Measurements from ENCODE around the gene PLCB1. TPM values are rescaled to one million over a fixed set of nuclear protein-coding genes. Genes with fewer than 3 reads are reported as not detected.

Gene PLCB1
- total RNA-seq, 1 experiment from 2014 or later, result 6.0 TPM

DNA sequence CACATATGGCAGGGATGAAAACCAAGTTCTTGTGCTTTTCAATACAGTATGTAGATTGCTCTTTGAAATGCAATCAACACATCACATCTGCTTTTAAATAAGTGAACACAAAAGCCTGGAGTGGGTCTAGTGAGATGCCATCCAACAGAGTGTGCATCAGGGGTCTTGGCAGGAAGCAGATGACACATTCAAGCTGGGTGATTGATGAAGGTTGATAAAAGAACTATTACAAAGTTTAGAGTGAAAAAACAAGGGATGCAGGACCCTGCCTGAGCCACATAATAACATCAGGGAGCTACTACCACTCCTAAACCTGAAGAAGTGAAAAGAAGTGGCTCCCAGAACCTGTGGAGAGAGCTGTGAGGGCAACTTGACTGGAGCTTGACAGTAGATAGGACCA lies 16.6 kb upstream of the PLCB1 start:
- H3K36me3 Mint-ChIP-seq (ENCODE audit: insufficient read depth, unreplicated experiment), result no peaks in the 10 kb centered on the region
- H3K9me3 Mint-ChIP-seq (ENCODE audit: low read depth, unreplicated experiment), result no peaks in the 10 kb centered on the region
- no peak for DNase-seq
- no peaks in the 10 kb centered on the region for H3K4me1 Mint-ChIP-seq (ENCODE audit: low read depth, unreplicated experiment)
- no peak overlapping the region for H3K4me3 Mint-ChIP-seq (ENCODE audit: low read depth, unreplicated experiment)
- intact Hi-C loops (cut with micrococcal nuclease; ENCODE audit: unreplicated experiment), result no loop called here
- no peaks in the 10 kb centered on the region for H3K27me3 Mint-ChIP-seq (ENCODE audit: unreplicated experiment)
- BruUV-seq (replicated peaks), result no TSS peak
- TF ChIP-seq, protein P1, sequence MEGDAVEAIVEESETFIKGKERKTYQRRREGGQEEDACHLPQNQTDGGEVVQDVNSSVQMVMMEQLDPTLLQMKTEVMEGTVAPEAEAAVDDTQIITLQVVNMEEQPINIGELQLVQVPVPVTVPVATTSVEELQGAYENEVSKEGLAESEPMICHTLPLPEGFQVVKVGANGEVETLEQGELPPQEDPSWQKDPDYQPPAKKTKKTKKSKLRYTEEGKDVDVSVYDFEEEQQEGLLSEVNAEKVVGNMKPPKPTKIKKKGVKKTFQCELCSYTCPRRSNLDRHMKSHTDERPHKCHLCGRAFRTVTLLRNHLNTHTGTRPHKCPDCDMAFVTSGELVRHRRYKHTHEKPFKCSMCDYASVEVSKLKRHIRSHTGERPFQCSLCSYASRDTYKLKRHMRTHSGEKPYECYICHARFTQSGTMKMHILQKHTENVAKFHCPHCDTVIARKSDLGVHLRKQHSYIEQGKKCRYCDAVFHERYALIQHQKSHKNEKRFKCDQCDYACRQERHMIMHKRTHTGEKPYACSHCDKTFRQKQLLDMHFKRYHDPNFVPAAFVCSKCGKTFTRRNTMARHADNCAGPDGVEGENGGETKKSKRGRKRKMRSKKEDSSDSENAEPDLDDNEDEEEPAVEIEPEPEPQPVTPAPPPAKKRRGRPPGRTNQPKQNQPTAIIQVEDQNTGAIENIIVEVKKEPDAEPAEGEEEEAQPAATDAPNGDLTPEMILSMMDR (IDR thresholded peaks at IDR 0.05; ENCODE audit: unreplicated experiment), result no peak
- H3K27ac Mint-ChIP-seq (ENCODE audit: unreplicated experiment), result no peak overlapping the region
- CTCF ChIA-PET, result no interaction called here

DNA sequence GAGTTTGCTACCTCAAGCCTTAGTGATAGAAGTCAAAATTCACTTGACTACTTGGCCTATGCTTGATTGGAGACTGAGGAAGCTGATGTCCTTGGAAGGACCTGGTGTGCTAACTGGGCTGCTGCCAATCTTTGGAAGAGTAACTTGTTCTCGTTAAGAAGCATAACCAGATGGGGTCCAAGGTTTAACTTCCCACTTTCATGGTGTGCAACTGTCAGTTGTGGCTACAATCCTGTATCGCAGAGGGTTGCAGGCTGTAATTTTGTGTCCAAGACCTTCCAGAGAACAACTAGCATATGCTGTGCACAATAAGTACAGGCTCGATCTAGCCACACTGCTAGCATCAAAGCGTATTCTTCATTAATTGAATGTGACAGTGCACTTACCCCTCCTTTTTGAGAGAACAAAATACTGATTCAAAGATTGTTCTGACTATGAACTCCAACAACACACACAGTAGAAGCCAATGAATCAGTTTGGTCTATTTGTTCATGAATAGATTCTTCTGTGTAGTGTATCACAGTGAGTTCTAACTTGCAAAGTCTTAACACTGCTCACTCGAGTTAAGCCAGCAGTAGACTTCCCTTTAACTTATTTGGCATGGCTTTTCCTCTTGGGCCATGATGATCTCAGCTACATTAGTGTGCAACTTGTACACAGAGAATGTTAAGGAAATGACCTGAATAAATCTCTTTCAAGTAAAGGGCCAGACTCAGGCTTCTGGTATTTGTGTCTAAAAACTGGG lies 15.8 kb upstream of the PLCB1 start:
- no peak overlapping the region for H3K27ac Mint-ChIP-seq (ENCODE audit: unreplicated experiment)
- no peak for DNase-seq
- intact Hi-C loops (cut with micrococcal nuclease; ENCODE audit: unreplicated experiment), result no loop called here
- TF ChIP-seq, protein P1 (IDR thresholded peaks at IDR 0.05; ENCODE audit: unreplicated experiment), result no peak
- H3K4me3 Mint-ChIP-seq (ENCODE audit: low read depth, unreplicated experiment), result no peak overlapping the region
- H3K36me3 Mint-ChIP-seq (ENCODE audit: insufficient read depth, unreplicated experiment), result no peaks in the 10 kb centered on the region
- no peaks in the 10 kb centered on the region for H3K9me3 Mint-ChIP-seq (ENCODE audit: low read depth, unreplicated experiment)
- H3K4me1 Mint-ChIP-seq (ENCODE audit: low read depth, unreplicated experiment), result no peaks in the 10 kb centered on the region
- CTCF ChIA-PET, result no interaction called here
- no peaks in the 10 kb centered on the region for H3K27me3 Mint-ChIP-seq (ENCODE audit: unreplicated experiment)
- BruUV-seq (replicated peaks), result no TSS peak

DNA sequence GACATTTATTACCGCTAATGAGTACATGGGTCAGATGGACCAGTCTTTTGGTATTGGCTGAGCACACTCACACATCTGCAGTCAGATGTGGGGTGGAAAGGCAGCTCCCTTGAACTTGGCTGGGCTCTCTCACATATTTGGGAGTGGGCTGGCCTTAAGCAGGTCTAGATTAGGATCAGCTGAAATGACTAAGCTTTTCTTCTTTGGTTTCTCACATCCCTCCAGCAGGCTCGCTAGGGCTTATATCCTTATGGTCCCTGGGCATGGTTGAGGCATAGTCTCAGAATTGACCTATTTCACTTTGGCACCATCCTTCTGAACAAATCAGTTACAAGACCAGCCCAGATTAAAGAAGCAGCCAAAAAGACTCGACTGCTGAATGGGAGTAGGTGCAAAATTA lies 14.4 kb upstream of the PLCB1 start:
- no peaks in the 10 kb centered on the region for H3K27me3 Mint-ChIP-seq (ENCODE audit: unreplicated experiment)
- CTCF ChIA-PET, result no interaction called here
- no peak for DNase-seq
- TF ChIP-seq, protein P1 (IDR thresholded peaks at IDR 0.05; ENCODE audit: unreplicated experiment), result no peak
- H3K9me3 Mint-ChIP-seq (ENCODE audit: low read depth, unreplicated experiment), result no peaks in the 10 kb centered on the region
- H3K4me1 Mint-ChIP-seq (ENCODE audit: low read depth, unreplicated experiment), result no peaks in the 10 kb centered on the region
- no peak overlapping the region for H3K27ac Mint-ChIP-seq (ENCODE audit: unreplicated experiment)
- H3K36me3 Mint-ChIP-seq (ENCODE audit: insufficient read depth, unreplicated experiment), result no peaks in the 10 kb centered on the region
- H3K4me3 Mint-ChIP-seq (ENCODE audit: low read depth, unreplicated experiment), result no peak overlapping the region
- BruUV-seq (replicated peaks), result no TSS peak
- intact Hi-C loops (cut with micrococcal nuclease; ENCODE audit: unreplicated experiment), result no loop called here

DNA sequence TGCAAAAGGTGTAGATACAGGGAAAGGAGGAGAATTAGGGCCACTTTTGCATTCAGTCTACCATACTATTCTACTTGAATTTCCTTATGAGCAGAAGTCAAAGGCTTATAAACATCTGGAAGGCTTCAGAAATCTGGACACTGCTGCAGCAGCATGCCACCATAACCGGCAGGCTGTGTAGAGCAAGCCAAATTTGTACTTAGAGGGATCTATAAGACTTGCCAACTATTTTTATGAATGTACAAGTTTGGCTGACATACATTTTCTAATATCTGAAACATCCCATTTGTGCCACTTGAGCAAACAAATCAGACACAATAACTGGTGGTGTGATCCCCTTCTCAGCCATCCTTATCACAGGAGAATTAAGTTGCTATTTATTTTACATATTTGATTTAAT lies 14.0 kb upstream of the PLCB1 start:
- H3K4me1 Mint-ChIP-seq (ENCODE audit: low read depth, unreplicated experiment), result no peaks in the 10 kb centered on the region
- H3K4me3 Mint-ChIP-seq (ENCODE audit: low read depth, unreplicated experiment), result no peak overlapping the region
- no peaks in the 10 kb centered on the region for H3K27me3 Mint-ChIP-seq (ENCODE audit: unreplicated experiment)
- BruUV-seq (replicated peaks), result no TSS peak
- H3K27ac Mint-ChIP-seq (ENCODE audit: unreplicated experiment), result no peak overlapping the region
- CTCF ChIA-PET, result no interaction called here
- no peaks in the 10 kb centered on the region for H3K9me3 Mint-ChIP-seq (ENCODE audit: low read depth, unreplicated experiment)
- intact Hi-C loops (cut with micrococcal nuclease; ENCODE audit: unreplicated experiment), result no loop called here
- no peaks in the 10 kb centered on the region for H3K36me3 Mint-ChIP-seq (ENCODE audit: insufficient read depth, unreplicated experiment)
- TF ChIP-seq, protein P1 (IDR thresholded peaks at IDR 0.05; ENCODE audit: unreplicated experiment), result no peak
- DNase-seq, result no peak

Data from Calu3 (cell line).